DOHH2 (cell line): ENCODE measurements around the gene LRRC70.
"Not testable (repeated sequence)": the region's sequence is repeated elsewhere in the genome, so short reads cannot be mapped to it uniquely, and the experiment has no call there.

Experiments used
- H3F3A ChIP-seq: fragments of 200-600 bp; sonication (generic), shearing (Covaris generic); 2 replicates; pipeline ENCODE4 v1.6.0; 2016; ENCODE audit warnings: antibody characterized with exemption, mild to moderate bottlenecking; ENCODE audit not compliant: control insufficient read depth, insufficient read depth
- H3K27ac ChIP-seq: fragments of 200-600 bp; sonication (generic); 2 replicates; pipeline ENCODE4 v1.5.1; 2014; ENCODE audit warnings: low read depth, mild to moderate bottlenecking, low read length, moderate library complexity
- H3K27me3 ChIP-seq: fragments of 200-600 bp; sonication (generic); 2 replicates; pipeline ENCODE4 v1.6.1; 2014; ENCODE audit warnings: mild to moderate bottlenecking, low read length, mixed read lengths; ENCODE audit not compliant: control insufficient read depth
- H3K36me3 ChIP-seq: fragments of 200-600 bp; sonication (generic); 2 replicates; pipeline ENCODE4 v1.6.1; 2014; ENCODE audit warnings: mild to moderate bottlenecking, low read length, moderate library complexity, mixed read lengths; ENCODE audit not compliant: control insufficient read depth
- H3K4me1 ChIP-seq: fragments of 200-600 bp; sonication (generic); 2 replicates; pipeline ENCODE4 v1.6.1; 2014; ENCODE audit warnings: mild to moderate bottlenecking, low read length, mixed read lengths; ENCODE audit not compliant: control insufficient read depth
- H3K4me2 ChIP-seq: fragments of 200-600 bp; sonication (generic); 2 replicates; pipeline ENCODE4 v1.6.0; 2014; ENCODE audit warnings: mild to moderate bottlenecking, low read length, moderate library complexity
- H3K4me3 ChIP-seq: fragments of 200-600 bp; sonication (generic); 2 replicates; pipeline ENCODE4 v1.5.1; 2014; ENCODE audit warnings: mild to moderate bottlenecking, low read length, mixed read lengths
- H3K79me2 ChIP-seq: fragments of 200-600 bp; sonication (generic); 2 replicates; pipeline ENCODE4 v1.6.1; 2014; ENCODE audit warnings: mild to moderate bottlenecking, low read length, mixed read lengths; ENCODE audit not compliant: control insufficient read depth
- H3K9me2 ChIP-seq: fragments of 200-600 bp; sonication (generic); replicated peaks from 2 replicates; pipeline ENCODE4 v1.6.1; 2014; ENCODE audit warnings: mild to moderate bottlenecking, low read length, mixed read lengths; ENCODE audit not compliant: control insufficient read depth
- H3K9me3 ChIP-seq: fragments of 200-600 bp; sonication (generic); 2 replicates; pipeline ENCODE4 v1.6.1; 2014; ENCODE audit warnings: antibody characterized with exemption, low read length, mixed read lengths; ENCODE audit not compliant: control insufficient read depth, insufficient read depth
- H4K20me1 ChIP-seq: fragments of 200-600 bp; sonication (generic); 2 replicates; pipeline ENCODE4 v1.6.0; 2014; ENCODE audit warnings: low read depth, mild to moderate bottlenecking, antibody characterized with exemption, low read length, moderate library complexity; ENCODE audit not compliant: control insufficient read depth, insufficient read depth
- CTCF ChIP-seq: fragments of 200-600 bp; sonication (generic); IDR thresholded peaks from one replicate; pipeline ENCODE4 v1.5.1; 2014; ENCODE audit warnings: antibody characterized with exemption, mild to moderate bottlenecking, low read depth, low read length; ENCODE audit not compliant: poor library complexity, severe bottlenecking
- EZH2phosphoT487 ChIP-seq: fragments of 200-600 bp; sonication (generic); IDR thresholded peaks from 2 replicates; pipeline ENCODE4 v1.6.1; 2017; ENCODE audit warnings: borderline replicate concordance, mild to moderate bottlenecking, antibody characterized with exemption, low read length, moderate library complexity, mixed read lengths

The LRRC70 gene

GRCh38 chr5:62621280-62621679, 42.7 kb downstream of the LRRC70 start:
- no peaks in the 10 kb centered on the region for H4K20me1 ChIP-seq
- no peak overlapping the region for H3K4me2 ChIP-seq
- no peaks in the 10 kb centered on the region for H3K27me3 ChIP-seq
- H3K9me3 ChIP-seq: no peaks in the 10 kb centered on the region
- H3K27ac ChIP-seq: no peak overlapping the region
- no peaks in the 10 kb centered on the region for H3K9me2 ChIP-seq
- TF ChIP-seq EZH2phosphoT487 (no peak), CTCF (no peak)
- H3K79me2 ChIP-seq: no peaks in the 10 kb centered on the region
- H3K36me3 ChIP-seq: no peaks in the 10 kb centered on the region
- H3F3A ChIP-seq: no peaks in the 10 kb centered on the region
- no peak overlapping the region for H3K4me3 ChIP-seq
- no peaks in the 10 kb centered on the region for H3K4me1 ChIP-seq

- H3K36me3 ChIP-seq: peaks cover 7% of the 10 kb centered on the region
- no peaks in the 10 kb centered on the region for H3K27me3 ChIP-seq
- no peak overlapping the region for H3K4me3 ChIP-seq
- no peaks in the 10 kb centered on the region for H3K9me3 ChIP-seq
- no peaks in the 10 kb centered on the region for H4K20me1 ChIP-seq
- H3K79me2 ChIP-seq: no peaks in the 10 kb centered on the region
- H3K4me1 ChIP-seq: no peaks in the 10 kb centered on the region
- no peak overlapping the region for H3K4me2 ChIP-seq
- TF ChIP-seq EZH2phosphoT487: no peak
- TF ChIP-seq CTCF: no peak
- H3F3A ChIP-seq: no peaks in the 10 kb centered on the region
- no peak overlapping the region for H3K27ac ChIP-seq
- H3K9me2 ChIP-seq: no peaks in the 10 kb centered on the region
Observed at GRCh38 chr5:62623271-62623670, 44.7 kb downstream of the LRRC70 start.

- not testable (repeated sequence) for H3K4me2 ChIP-seq, H3K36me3 ChIP-seq, H3K9me2 ChIP-seq, H3K4me1 ChIP-seq, H3F3A ChIP-seq, H3K4me3 ChIP-seq, H4K20me1 ChIP-seq, H3K27me3 ChIP-seq, H3K9me3 ChIP-seq, H3K27ac ChIP-seq, H3K79me2 ChIP-seq
Observed at GRCh38 chr5:62624436-62624835, 45.8 kb downstream of the LRRC70 start.

GRCh38 chr5:62626534-62626933, 47.9 kb downstream of the LRRC70 start:
- no peaks in the 10 kb centered on the region for H3K79me2 ChIP-seq
- H3K9me3 ChIP-seq: no peaks in the 10 kb centered on the region
- H3K9me2 ChIP-seq: no peaks in the 10 kb centered on the region
- no peaks in the 10 kb centered on the region for H4K20me1 ChIP-seq
- H3K4me1 ChIP-seq: no peaks in the 10 kb centered on the region
- H3F3A ChIP-seq: no peaks in the 10 kb centered on the region
- H3K27ac ChIP-seq: no peak overlapping the region
- H3K4me3 ChIP-seq: no peak overlapping the region
- no peak for TF ChIP-seq CTCF
- TF ChIP-seq EZH2phosphoT487: no peak
- H3K27me3 ChIP-seq: no peaks in the 10 kb centered on the region
- H3K36me3 ChIP-seq: peaks cover 7% of the 10 kb centered on the region
- H3K4me2 ChIP-seq: no peak overlapping the region
